Activated T-helper 1 cell treated with anti-CD3 and anti-CD28 coated beads, Interleukin-2, amount 50 U/mL, for 16 hours (primary cell): Measurements from ENCODE around the gene SLC35F4.
"Not testable (repeated sequence)": the region's sequence is repeated elsewhere in the genome, so short reads cannot be mapped to it uniquely, and the experiment has no call there.

Experiments
- DNase-seq, 2 donors: peaks; one replicate each; pipeline ENCODE4 v3.0.0-alpha.2; 2020; ENCODE audit warnings: low read depth in 1 of 2, low spot score in 1 of 2

Gene SLC35F4

DNA sequence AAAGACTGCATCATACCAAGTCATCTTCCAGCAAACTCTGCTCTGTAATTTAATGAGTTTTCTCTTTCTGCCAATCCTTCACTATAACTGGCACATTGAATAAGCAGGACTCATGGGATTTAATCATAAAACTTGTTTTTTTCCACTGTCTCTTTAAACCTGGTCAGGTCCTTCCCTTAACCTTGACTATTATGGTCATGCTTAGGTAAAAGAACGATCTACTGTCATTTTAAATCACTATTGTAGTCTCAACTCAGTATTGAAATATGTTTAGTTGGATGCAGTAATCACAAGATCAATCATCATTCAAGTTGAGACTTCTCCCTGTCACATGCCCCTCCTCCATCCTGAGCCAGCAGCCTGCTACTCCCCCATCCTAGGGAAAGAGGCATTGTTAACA lies 56.1 kb downstream of the SLC35F4 start:
- DNase-seq: no peak

DNA sequence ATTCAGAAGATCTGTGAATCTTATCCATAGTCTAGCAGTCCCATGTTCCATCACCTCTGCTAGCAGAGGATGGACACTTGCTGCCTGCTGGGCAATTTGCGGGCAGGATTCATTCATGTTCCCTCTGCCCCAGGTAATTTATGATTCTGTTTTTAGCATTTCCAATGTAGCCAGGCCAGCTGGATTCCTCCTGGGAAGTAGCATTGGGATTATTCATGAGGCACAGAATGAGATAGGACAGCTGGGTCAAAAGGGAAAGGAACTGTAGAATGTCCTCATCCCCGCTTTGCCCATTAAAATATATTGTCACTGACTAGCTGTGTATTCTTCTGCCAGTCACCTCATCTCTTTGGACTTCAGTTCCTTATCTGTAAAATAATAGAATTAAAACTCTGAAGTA lies 68.7 kb downstream of the SLC35F4 start:
- DNase-seq: no peak

DNA sequence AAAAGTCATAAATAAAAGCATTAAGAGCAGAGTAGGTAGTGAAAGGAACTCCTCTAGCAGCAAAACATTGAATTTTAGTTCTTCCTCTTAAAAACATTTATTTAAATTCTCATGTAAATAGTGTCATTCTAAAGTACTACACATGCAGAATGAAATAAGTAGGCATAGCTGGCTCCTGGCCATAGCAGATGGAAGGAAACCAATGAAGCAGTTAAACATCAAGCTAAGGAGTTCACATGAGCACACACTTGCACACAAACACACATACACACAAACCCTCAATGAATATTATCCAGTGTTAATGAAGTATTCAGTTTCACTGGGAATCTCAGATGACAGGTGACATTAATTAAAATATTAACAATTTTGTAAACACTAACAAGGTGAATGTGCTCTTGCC lies 69.3 kb downstream of the SLC35F4 start:
- DNase-seq: no peak

DNA sequence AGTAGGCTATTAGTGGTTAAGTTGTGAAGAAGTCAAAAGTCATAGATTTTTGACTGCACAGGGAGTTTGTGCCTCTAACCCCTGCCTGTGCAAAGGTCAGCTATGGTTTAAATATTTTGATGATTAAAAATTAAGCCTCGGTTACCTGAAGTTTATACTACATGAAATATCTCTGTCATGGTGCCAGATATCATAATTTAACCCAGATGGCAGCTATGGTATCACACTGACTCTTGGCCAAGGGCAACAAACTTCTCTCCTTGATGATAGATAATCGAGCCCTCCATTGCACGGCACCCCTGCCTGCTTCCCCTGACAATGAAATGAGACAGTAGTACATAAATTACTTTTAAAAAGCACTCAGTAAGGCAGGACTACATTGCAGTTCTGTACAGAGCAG lies 80.8 kb downstream of the SLC35F4 start:
- no peak for DNase-seq

DNA sequence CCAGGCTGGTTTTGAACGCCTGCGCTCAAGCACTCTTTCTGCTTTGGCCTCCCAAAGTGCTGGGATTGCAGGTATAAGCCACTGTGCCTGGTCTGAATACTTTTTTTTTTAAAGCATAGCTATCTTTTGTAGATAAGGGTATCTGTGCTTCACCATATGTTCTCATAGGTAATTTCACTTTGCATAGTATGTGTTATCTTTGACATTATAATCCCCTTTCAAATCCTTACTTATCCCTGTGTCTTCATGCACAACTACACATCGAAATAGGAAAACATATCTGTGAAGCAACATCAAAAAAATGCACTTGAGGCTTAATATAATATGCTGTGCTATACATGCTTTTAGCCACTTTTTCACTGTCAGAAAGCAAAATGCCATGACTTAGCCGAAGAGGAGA lies 94.1 kb downstream of the SLC35F4 start:
- DNase-seq: no peak

DNA sequence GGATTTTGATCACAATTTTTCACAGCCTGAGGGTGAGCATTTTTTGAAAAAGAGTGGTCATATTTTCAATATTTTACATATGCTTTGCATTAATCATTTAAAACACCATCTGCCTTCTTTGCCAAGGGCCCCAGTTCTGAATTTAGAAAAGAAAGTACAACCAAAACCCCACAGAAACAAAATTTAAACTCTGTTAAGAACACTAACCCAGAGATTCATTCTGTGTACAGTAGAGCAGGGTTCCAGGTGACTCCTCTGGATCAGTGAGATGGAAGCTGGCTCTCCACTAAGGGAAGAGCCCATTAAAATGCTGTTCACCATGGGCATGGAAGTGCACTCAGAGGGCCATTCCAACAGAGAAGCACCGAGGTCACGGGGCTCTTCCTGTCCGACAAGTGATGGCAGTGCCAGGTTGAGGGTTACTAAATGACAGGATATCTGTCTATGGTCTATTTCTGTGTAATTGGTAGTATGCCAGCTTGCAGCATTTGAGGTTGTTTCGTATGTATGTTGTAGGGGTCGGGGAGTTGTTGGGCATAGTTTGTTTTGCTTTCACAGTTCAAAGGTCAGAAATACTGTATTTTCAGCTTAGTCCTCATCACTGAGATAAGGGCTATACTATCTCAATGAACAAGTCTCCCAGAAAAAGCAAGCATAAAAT lies 95.9 kb downstream of the SLC35F4 start:
- DNase-seq: no peak

DNA sequence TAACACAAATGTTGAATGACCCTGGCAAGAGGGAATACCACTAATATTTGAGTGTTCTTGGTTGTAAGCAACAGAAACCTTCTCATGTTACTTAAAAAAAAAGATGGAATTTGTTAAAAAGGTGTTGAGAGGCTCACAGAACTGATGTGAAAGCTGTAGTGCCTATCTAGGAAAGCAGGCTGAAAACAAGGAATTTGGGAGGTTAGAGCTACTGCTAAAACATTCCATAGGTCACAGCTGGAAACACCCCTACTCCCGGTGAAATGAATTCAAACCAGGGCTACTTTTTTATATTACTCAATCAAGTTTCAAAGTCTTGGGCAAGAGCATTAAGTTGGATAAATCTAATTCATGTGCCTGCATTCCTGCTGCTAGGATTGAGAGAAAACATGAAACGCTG lies 104.1 kb downstream of the SLC35F4 start:
- DNase-seq: no peak

DNA sequence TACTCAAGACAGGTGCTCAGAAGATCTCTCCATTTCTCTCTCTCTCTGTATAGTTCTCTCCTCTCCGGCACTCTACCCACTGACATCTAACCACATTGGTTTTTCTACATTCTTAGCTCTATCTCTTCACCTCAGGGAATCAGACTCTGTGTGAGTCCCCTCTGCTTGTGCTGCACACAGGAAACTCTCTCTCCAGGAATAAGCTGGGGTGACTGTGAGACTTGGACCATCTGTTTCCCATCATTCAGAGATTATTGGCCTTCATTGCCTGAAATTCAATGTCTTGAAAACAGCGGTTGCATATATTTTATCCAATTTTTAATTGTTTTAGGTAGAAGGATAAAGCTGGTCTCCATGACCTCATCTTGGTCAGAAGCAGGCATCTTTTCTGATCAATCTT lies 105.0 kb downstream of the SLC35F4 start:
- no peak for DNase-seq

DNA sequence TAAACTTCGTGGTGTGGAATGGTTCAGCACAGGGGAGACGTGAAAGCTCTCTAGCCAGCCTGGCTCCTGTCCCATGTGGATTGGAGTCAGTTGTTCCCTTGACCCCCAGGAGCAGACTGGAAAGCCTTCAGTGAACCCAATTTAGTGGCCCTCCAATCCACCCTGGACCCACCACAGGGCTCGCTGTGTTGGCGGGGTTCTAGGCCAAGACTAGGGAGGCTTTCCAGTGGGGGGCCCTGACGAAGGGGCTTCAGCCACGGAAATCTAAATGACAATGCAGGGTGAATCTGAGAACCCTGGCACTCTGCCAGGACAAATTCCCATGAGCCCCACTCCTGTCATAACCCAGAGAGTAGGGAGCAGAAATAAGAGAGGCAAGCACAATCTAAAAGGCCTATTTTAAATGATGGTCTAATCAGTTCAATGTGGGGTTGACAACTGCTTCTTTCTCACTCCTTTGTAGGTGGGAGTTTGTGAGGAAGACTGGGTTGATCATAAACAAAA lies 110.8 kb downstream of the SLC35F4 start:
- no peak for DNase-seq

DNA sequence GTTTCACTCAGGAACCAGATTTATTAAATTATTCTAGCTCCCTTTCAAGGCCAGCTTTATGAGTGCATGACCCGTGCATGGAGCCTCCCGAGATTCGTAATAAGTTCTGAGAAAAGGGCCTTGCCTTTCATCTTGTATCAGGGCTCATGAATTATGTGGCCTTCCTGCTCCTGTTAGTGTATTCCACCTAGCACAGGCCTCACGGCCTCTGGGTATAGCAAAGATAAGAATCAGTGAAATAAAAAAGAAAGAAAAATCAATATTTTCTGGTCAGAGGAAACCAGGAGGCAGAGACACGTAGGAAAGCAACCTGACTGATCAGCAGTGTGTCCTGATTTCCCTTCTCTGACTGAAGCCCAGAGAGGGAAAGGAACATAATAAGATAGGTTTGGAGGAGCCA lies 111.4 kb downstream of the SLC35F4 start:
- no peak for DNase-seq

DNA sequence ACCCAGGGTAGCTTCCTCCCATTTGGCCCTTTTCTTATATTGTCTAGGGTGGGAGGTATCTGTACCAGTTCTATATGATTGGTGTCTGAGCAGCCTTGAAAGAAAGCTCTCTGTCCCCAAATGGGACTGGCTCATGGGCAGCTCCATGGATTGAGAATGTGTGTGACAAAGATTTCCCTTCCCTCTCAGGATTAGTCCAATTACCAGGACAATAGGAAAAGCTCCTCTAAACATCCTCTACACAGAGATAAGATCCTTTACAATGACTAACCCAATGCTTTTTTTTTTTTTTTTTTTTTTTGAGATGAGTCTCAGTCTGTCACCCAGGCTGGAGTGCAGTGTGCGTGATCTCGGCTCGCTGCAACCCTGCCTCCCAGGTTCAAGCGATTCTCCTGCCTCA lies 112.1 kb downstream of the SLC35F4 start:
- no peak for DNase-seq

DNA sequence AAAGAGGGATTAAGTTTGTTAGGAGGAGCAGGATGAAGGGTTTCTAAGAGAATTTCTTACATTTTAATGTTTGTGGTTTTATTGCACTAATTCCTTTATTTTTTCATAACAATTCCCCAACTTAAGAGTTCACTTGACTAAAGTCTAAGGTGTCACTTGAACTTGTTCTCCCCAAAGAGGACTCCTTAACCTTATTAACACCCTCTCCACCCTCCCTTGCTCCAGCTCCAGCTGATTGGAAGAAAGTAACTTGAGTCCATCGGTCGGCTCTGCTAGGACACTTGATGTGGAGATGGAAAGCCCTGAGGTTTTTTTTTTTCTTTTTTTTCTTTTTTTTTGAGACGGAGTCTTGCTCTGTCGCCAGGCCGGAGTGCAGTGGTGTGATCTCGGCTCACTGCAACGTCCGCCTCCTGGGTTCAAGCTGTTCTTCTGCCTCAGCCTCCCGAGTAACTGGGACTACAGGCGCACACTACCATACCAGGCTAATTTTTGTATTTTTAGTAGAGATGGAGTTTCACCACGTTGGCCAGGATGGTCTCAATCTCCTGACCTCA lies 113.7 kb downstream of the SLC35F4 start:
- not testable (repeated sequence) for DNase-seq

DNA sequence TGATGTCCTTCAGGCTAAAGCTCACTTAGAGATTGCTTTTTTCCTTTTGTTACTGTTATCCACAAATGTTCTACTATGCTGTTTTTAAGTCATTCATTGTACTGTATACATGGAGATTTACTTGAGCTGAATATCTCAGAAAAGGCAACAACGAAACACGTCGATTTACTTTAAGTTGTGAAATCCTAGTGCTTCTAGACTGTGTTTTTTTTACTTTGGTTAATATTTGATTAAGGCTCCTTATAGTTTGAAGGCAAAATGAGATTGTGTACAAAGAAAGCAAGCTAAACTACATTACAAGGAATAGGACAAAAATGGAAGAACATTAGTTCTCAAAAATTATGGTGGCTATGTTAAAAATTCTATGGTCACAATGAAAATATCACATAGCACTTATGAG lies 114.5 kb downstream of the SLC35F4 start:
- DNase-seq: no peak

DNA sequence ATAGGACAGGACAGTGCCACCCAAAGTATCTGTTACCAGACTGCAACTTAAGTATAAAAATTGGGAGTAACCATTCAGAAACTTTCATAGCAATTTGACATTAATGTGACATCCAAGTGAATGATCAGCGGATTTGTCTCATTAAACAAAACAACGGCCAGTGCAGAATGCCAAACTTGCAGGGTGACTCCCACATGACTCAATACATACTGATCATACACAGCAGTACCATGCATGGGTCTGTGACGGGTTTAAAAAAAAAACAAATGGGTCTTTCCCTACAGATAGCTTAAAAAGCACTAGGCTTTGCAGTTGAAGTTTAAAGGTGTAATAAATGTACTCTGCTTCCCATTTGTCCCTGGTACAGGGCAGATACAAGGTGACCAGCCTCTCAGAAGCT lies 116.6 kb downstream of the SLC35F4 start:
- no peak for DNase-seq

DNA sequence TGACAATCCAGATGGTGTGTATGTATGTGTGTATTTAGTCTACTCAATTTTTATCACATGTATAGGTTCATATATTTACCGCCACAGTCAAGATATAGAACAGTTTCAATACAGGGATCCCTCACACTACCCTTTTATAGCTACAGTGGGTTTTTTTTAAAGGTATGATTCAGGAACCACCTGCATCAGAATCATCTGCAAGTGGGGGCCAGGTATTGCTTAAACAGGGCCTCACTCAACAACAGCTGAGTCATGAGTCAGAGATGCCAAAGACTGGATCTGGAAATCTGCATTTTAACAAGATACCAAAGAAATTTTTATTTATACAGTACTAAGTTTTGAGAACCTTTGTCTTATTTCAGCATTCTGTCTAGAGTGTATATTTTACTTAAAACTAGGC lies 117.6 kb downstream of the SLC35F4 start:
- DNase-seq: no peak

DNA sequence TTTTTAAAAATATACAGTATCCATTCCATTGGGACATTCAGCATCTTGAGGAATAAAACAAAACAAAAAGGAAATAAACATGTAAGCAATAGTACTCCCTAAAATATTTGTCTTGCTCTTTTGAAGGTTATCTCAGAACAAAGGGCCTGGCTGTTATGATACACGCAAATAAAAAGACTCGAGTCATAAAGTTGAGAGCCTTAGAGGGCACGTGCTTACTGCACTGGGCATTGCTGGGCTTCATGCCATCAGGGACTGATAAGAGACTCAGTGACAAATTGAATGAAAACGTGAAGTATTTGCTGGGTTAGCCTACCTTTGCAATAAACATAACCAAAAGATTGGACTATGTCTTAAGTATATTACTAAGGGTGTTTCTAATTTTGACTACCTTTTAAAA lies 118.9 kb downstream of the SLC35F4 start:
- no peak for DNase-seq

DNA sequence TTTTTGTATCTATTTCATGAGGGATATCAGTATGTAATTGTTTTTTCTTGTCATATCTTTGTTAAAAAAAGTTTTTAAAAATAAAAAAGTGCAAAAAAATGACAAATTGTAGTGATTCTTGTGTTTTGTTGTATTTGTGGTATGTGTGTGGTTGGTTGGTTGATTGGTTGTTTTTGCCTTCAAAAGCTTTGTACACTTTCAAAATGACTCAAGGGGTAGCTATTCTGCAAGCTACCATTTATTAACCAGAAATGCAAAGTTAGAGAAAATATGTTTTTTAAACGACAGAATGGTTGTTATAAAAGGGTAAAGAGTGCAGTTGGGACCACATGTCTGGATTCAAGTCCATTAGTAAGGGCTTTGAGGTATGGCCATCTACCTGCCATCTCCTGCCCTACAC lies 119.3 kb downstream of the SLC35F4 start:
- DNase-seq: no peak

DNA sequence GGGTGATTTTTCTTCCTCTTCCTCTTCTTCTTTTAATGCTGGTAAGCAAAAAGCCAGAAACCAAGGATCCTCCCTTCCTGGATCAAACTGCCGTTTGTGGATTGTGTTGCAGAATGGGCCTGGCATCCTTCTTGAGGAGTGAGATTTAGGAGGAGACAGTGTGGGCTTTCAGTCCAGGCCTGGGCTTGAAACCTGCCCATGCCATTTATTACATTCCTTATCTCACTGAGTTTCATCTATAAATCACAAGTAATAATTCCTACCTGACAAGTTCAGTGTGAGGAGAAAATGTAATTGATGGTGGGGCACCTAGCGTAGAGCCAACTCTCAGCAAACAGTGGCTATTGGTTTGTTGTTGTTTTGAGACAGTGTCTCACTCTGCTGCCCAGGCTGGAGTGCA lies 126.4 kb downstream of the SLC35F4 start:
- no peak for DNase-seq

DNA sequence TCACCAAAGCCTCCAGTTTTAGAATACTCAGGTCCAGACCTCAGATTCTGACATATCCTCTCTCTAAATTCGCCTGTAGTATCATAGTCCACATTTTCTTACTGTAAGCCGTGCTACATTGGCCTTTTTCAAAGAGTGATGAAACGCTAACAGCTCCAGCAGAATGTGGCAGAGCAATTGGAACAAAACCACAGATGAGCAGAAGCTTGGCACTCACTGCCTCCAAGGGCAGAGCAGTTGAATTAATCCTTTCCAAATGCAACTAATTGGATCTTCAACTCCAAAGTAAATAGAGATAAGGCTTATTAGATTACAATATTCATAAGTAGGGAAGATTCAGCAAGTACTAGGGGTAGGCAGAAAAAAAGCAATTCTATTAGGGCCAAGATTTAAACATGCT lies 128.3 kb downstream of the SLC35F4 start:
- no peak for DNase-seq

DNA sequence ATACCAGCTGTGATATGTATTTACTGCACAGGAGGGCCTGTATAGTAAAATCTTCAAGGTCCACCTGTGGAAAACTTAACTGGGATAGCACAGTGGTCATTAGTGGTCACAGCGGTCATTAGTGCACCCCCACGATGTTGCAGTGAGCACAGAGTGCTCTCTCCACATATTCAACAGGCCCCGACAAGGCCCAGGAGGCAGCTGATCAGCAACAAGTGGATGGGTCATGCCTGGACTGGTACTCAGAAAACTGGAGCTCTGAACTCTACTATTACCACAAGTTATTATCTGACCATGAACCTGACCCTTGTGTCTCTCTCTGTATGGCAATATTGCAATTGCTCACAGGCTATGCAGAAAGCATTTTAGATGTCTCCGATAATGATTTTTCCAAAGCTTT lies 129.5 kb downstream of the SLC35F4 start:
- no peak for DNase-seq

DNA sequence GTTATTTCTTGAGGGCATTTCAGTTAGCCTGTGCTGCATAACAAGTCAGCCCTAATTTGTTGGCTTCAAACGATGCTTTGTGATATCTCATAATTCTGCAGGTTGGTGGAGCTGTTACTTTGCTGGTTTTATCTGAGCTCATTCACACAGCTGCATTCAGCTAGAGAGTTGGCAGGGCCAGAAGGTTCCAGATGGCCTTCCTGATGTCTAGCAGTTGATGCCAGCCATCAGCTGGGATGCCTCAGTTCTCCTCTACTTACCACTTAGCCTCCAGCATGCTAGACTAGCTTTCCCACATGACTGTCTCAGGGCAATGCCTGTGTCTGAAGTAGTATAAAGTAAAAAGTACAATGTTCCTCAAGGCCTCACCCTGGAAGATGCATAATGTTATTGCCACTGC lies 130.6 kb downstream of the SLC35F4 start:
- DNase-seq: no peak

DNA sequence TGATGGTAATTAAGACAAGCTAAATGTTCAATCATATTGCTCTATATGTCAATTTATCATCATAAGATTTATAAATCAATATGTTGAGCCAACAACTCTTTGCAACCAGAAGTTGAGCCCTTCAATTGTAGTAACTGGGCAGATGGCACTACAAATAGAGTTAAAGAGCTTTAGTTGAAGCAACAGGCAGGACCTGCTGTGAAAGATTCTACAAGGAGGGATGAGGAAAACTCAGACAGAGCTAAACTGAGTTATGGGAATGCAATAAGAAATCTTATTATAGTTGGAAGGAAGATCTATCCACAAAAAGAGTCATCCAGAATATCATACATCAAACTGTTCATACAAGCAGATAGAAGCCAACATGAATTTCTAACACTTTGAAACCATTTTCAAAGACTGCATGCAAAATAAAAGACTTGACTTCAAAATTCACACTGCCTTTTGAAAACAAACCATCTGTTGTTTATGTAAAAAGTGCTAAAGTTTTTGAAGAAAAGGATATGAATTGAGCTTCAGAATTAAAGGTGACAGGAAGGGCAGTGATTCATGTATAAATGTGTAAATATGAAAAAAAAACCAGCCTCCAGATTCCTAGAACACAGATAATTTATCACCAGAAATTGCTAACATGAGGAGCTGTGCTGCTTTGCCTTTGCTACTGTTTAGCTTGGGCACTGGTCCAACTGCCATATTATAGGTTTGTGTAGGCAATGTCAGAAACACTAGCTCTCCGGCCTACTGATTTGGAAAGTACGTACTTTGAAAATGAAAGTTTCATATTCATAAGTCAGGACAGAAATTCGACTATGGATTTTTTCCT lies 133.2 kb downstream of the SLC35F4 start:
- no peak for DNase-seq
